Heart left ventricle (tissue), 13 donors: ENCODE measurements around the gene KCNH3.

ENCODE experiments used
- CTCF ChIP-seq, 12 donors: fragments of 200-600 bp; sonication (generic) in 4 of 12; IDR thresholded peaks; one replicate each; pipeline versions ENCODE4 v1.5.0 to v1.8.0; 2018 to 2022; ENCODE audit warnings: antibody characterized with exemption in 12 of 12, mild to moderate bottlenecking in 5 of 12
- POLR2A ChIP-seq, 2 donors: fragments of 450-650 bp; IDR thresholded peaks; one replicate each; pipeline ENCODE4 v1.6.1; 2017; ENCODE audit warnings: antibody characterized with exemption in 2 of 2, mild to moderate bottlenecking in 2 of 2, moderate library complexity in 2 of 2
- donor health status: ischemic (EF 13 %, LVEDD 7.1; RV severe dilation, severe dysfunction).
- donor health status: DM: no; HTN: yes; CAD: no.
- donor health status: DM: no; HTN: no; CAD: no.
- donor health status: ischemic (EF 25% LVEDD 6.9; RV normal size, moderate dysfunction).
- donor health status: ischemic (EF 25% LVEDD 5.7; RV mildly dilated, moderate dysfunction).
- donor health status: ischemic (EF 35%, LVEDD 5.7; RV mildly dilated, moderate dysfunction).
- donor health status: nonischemic (EF 11% LVEDD 7.7; RV severe dilation, severe dysfunction).
- donor health status: DM: yes; HTN: yes; CAD: no.
- donor health status: PGD.
- donor health status: ischemic (EF 29% LVEDD 5.4; RV normal size, mild dysfunction).
- donor health status: nonischemic (EF 23%, LVEDD 6.1; RV moderate dilation, normal function).

- no peak for TF ChIP-seq CTCF (IDR thresholded peaks at IDR 0.05)
- TF ChIP-seq POLR2A (IDR thresholded peaks at IDR 0.05): no peak
These were observed 13.2 kb downstream of the KCNH3 start for GRCh38 chr12:49552014-49552413.
